ENCODE measurements around the gene NPLOC4.
A peak's percentile ranks its signal among the peaks of the same experiment; 100 is the strongest.

NPLOC4 gene

GRCh38 chr17:81638683-81639082, 1.8 kb upstream of the NPLOC4 start:
- no peak overlapping the region for H3K9ac ChIP-seq (ENCODE audit: low read depth, low read length, poor library complexity, severe bottlenecking)
- H3K79me2 ChIP-seq (ENCODE audit: insufficient read depth, low read length): peaks cover 31% of the 10 kb centered on the region
- H3K9me3 ChIP-seq (ENCODE audit: insufficient read depth, low read depth, low read length): no peaks in the 10 kb centered on the region
- no peak overlapping the region for H3K4me3 ChIP-seq (ENCODE audit: low read length, poor library complexity, severe bottlenecking)
- H3F3A ChIP-seq (ENCODE audit: low read depth): no peaks in the 10 kb centered on the region
- peaks cover 22% of the 10 kb centered on the region for H4K20me1 ChIP-seq (ENCODE audit: insufficient read depth, low read length, poor library complexity, severe bottlenecking)
- H3K27me3 ChIP-seq (ENCODE audit: insufficient read depth, low read length, poor library complexity, severe bottlenecking): no peaks in the 10 kb centered on the region
- no peak overlapping the region for H3K4me2 ChIP-seq (ENCODE audit: low read depth, low read length, poor library complexity, severe bottlenecking)
- H2AFZ ChIP-seq (ENCODE audit: low read length): no peak overlapping the region
- H3K9me2 ChIP-seq (replicated peaks; ENCODE audit: low read depth, low read length): no peaks in the 10 kb centered on the region
- peaks cover 11% of the 10 kb centered on the region for H3K4me1 ChIP-seq (ENCODE audit: insufficient read depth, low read length, poor library complexity, severe bottlenecking)
- H3K36me3 ChIP-seq (ENCODE audit: insufficient read depth, low read length): no peaks in the 10 kb centered on the region
- no peak for TF ChIP-seq EZH2phosphoT487 (IDR thresholded peaks at IDR 0.05; ENCODE audit: borderline replicate concordance)
- TF ChIP-seq, protein P1, sequence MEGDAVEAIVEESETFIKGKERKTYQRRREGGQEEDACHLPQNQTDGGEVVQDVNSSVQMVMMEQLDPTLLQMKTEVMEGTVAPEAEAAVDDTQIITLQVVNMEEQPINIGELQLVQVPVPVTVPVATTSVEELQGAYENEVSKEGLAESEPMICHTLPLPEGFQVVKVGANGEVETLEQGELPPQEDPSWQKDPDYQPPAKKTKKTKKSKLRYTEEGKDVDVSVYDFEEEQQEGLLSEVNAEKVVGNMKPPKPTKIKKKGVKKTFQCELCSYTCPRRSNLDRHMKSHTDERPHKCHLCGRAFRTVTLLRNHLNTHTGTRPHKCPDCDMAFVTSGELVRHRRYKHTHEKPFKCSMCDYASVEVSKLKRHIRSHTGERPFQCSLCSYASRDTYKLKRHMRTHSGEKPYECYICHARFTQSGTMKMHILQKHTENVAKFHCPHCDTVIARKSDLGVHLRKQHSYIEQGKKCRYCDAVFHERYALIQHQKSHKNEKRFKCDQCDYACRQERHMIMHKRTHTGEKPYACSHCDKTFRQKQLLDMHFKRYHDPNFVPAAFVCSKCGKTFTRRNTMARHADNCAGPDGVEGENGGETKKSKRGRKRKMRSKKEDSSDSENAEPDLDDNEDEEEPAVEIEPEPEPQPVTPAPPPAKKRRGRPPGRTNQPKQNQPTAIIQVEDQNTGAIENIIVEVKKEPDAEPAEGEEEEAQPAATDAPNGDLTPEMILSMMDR (conservative IDR thresholded peaks at IDR 0.05; ENCODE audit: low read length): no peak

DNA sequence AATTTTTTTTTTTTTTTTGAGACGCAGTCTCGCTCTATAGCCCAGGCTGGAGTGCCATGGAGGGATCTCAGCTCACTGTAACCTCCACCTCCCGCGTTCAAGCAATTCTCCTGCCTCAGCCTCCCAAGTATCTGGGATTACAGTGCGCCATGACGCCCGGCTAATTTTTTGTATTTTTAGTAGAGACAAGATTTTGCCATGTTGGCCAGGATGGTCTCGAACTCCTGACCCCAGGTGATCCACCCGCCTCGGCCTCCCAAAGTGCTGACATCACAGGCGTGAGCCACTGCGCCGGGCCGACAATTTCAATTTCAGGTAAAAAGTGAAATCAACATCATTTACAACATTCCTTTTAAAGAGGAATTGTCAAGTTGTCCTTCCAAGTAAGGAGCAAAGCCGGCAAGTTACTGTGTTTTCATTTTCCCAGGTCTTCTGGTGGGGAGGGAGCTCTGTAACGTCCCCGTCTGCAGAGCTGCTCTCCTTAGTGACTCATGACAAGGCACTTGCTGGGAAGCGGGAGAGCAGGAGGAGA, 873 bp downstream of the NPLOC4 start:
- Histone ChIP-seq H3K9ac (ENCODE audit: low read depth, low read length, poor library complexity, severe bottlenecking) (peak overlapping the region; percentile 99), H3K4me3 (ENCODE audit: low read length, poor library complexity, severe bottlenecking) (peak overlapping the region; percentile 93), H3K4me1 (ENCODE audit: insufficient read depth, low read length, poor library complexity, severe bottlenecking) (peaks cover 11% of the 10 kb centered on the region), H3K9me2 (replicated peaks; ENCODE audit: low read depth, low read length) (no peaks in the 10 kb centered on the region), H4K20me1 (ENCODE audit: insufficient read depth, low read length, poor library complexity, severe bottlenecking) (peaks cover 26% of the 10 kb centered on the region), H3K27me3 (ENCODE audit: insufficient read depth, low read length, poor library complexity, severe bottlenecking) (no peaks in the 10 kb centered on the region), H3K36me3 (ENCODE audit: insufficient read depth, low read length) (no peaks in the 10 kb centered on the region), H2AFZ (ENCODE audit: low read length) (no peak overlapping the region), H3K79me2 (ENCODE audit: insufficient read depth, low read length) (peaks cover 55% of the 10 kb centered on the region), H3F3A (ENCODE audit: low read depth) (no peaks in the 10 kb centered on the region), H3K9me3 (ENCODE audit: insufficient read depth, low read depth, low read length) (no peaks in the 10 kb centered on the region), H3K4me2 (ENCODE audit: low read depth, low read length, poor library complexity, severe bottlenecking) (peak overlapping the region; percentile 76)
- no peak for TF ChIP-seq EZH2phosphoT487 (IDR thresholded peaks at IDR 0.05; ENCODE audit: borderline replicate concordance)
- TF ChIP-seq, protein P1 (conservative IDR thresholded peaks at IDR 0.05; ENCODE audit: low read length): no peak

DNA sequence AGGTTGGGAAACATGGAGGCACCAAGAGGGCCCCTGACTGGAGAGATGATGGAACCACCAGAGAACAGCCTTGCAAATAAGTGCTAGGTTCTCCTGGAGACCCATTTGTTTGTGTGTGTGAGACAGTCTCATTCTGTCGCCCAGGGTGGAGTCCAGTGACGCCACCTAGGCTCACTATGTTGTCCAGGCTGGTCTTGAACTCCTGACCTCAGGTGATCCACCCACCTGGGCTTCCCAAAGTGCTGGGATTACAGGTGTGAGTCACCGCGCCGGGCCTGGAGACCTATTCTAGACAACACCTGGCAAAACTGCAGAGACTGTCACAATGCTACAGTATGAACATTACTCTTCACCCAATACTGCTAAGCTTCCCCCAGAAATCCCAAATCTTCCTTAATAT, 1.5 kb downstream of the NPLOC4 start:
- no peaks in the 10 kb centered on the region for H3K36me3 ChIP-seq (ENCODE audit: insufficient read depth, low read length)
- peak overlapping the region; percentile 99 for H3K9ac ChIP-seq (ENCODE audit: low read depth, low read length, poor library complexity, severe bottlenecking)
- no peaks in the 10 kb centered on the region for H3K9me3 ChIP-seq (ENCODE audit: insufficient read depth, low read depth, low read length)
- peaks cover 57% of the 10 kb centered on the region for H3K79me2 ChIP-seq (ENCODE audit: insufficient read depth, low read length)
- H3K4me3 ChIP-seq (ENCODE audit: low read length, poor library complexity, severe bottlenecking): peak overlapping the region; percentile 93
- H3K4me1 ChIP-seq (ENCODE audit: insufficient read depth, low read length, poor library complexity, severe bottlenecking): peaks cover 11% of the 10 kb centered on the region
- TF ChIP-seq EZH2phosphoT487 (IDR thresholded peaks at IDR 0.05; ENCODE audit: borderline replicate concordance): no peak
- TF ChIP-seq, protein P1 (conservative IDR thresholded peaks at IDR 0.05; ENCODE audit: low read length): no peak
- H3K9me2 ChIP-seq (replicated peaks; ENCODE audit: low read depth, low read length): no peaks in the 10 kb centered on the region
- no peaks in the 10 kb centered on the region for H3F3A ChIP-seq (ENCODE audit: low read depth)
- peaks cover 26% of the 10 kb centered on the region for H4K20me1 ChIP-seq (ENCODE audit: insufficient read depth, low read length, poor library complexity, severe bottlenecking)
- no peak overlapping the region for H2AFZ ChIP-seq (ENCODE audit: low read length)
- H3K27me3 ChIP-seq (ENCODE audit: insufficient read depth, low read length, poor library complexity, severe bottlenecking): no peaks in the 10 kb centered on the region
- peak overlapping the region; percentile 76 for H3K4me2 ChIP-seq (ENCODE audit: low read depth, low read length, poor library complexity, severe bottlenecking)

Data from Loucy (cell line).